ENCODE results near the gene CAPN15. TPM values are rescaled to one million over a fixed set of nuclear protein-coding genes. Genes with fewer than 3 reads are reported as not detected.
A peak's percentile ranks its signal among the peaks of the same experiment; 100 is the strongest.

CAPN15 gene
- total RNA-seq, 1 donor from 2014 or later = 81.8 TPM

GRCh38 chr16:575354-576196, 48.1 kb downstream of the CAPN15 start:
- no peak for DNase-seq (ENCODE audit: low read depth)

DNA sequence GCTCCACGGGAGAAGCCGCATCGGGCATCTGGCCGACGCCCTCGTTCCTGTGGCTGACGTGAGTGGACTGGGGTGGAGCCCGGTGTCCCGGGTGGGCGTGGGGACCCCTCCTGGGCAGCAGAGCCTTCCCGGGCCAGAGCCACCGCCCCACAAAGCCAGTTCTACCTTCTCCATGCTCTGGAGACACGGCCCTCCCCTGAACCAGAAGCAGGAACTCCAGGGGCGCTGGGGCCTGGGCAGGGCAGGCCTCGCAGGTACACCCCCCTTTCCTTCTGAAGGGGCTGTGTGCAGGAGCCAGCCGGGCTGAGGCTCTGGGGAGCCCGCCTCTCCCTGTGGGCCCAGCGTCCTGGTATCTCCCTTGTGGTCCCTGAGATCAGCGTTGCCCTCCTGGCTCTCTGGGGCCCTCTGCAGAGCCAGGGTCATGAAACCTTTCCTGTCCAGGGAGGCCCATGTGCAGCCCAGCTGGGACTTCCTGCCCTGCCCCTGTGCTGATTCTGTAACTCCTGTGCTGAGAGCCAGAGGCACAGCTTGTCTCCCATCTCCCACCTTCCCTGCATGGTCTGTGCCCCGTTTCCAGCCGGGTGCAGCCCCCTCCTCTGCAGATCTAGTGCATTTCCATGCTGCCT, 48.8 kb downstream of the CAPN15 start:
- no peak for DNase-seq (ENCODE audit: low read depth)

DNA sequence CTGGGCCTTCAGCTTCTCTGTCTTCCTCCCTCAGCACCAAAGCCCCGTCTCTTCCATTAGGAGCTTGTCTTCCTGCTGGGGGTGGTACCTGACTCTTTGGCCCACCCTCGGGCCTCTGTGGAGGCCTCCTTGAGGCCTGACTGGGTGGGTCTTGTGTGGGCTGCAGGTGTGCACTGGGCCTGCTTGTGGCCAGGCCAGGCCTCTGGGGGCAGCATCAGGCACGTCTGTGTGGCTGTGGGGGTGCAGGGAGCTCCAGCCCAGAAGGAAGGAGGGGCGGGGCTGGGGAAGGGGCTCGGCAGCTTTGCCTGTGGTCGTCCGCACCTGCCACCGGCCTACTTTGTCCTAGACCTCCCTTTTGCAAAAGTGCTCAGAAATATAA, 49.3 kb downstream of the CAPN15 start:
- no peak for DNase-seq (ENCODE audit: low read depth)

DNA sequence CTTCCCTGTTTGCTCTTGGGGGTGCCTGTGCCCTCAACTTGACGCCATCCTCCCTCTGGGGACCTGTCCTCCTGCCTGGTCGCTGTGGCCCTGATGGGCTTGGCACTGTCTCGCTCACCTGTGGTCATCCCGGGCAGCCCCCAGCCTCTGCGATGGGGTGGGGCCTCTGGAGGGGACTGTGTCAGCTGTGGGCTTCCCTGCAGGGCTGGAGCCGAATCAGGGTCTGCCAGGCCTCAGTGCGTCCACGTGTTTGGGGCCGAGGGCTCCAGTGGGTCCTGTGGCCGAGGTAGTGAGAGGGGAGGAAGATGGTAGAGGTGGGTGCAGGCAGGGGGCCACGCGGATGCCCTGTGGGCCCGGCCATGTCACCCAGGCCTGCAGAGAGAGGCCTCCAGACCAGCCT, 50.3 kb downstream of the CAPN15 start:
- no peak for DNase-seq (ENCODE audit: low read depth)

GRCh38 chr16:578232-578869, 50.8 kb downstream of the CAPN15 start:
- DNase-seq (ENCODE audit: low read depth) = no peak

GRCh38 chr16:578870-579405, 51.4 kb downstream of the CAPN15 start:
- no peak for DNase-seq (ENCODE audit: low read depth)

DNA sequence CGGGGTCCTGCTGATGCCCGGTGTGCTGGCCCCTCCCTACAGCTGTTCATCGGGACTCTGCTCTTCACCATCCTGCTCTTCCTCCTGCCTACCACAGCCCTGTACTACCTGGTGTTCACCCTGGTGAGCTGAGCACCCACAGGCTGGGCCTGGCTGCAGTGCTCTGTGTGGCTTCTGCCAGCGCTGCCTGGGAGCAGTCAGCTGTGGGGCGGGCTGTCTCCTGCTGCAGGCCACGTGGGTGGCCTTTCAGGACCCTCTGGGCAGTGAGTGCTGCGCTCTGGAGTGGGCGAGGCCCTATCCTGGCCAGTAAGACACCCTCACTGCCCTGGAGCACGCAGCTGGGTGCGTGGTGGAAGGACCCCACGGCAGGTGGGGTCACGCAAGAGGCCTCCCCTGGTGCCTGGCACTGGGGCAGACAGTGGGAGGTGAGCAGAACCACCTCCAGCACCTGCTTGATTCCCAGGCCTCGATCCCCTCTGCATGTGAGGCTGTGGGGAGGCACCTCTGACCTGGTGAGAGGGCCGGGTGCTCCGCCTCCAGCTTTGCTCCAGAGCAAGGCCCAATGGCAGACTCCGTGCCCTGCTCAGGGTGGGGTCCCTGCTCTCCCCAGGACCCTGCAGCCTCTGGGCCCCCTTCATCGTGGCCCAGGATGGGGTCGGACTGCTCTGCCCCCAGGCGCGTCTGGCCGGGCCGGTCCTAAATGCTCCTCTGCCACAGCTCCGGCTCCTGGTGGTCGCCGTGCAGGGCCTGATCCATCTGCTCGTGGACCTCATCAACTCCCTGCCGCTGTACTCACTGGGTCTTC, 52.8 kb downstream of the CAPN15 start:
- DNase-seq (ENCODE audit: low read depth) = no peak

GRCh38 chr16:580946-581498, 53.5 kb downstream of the CAPN15 start:
- no peak for DNase-seq (ENCODE audit: low read depth)

GRCh38 chr16:582218-582613, 54.7 kb downstream of the CAPN15 start:
- DNase-seq (ENCODE audit: low read depth) = no peak

- DNase-seq (ENCODE audit: low read depth) = no peak
Observed at GRCh38 chr16:582614-583331, 55.3 kb downstream of the CAPN15 start.

DNA sequence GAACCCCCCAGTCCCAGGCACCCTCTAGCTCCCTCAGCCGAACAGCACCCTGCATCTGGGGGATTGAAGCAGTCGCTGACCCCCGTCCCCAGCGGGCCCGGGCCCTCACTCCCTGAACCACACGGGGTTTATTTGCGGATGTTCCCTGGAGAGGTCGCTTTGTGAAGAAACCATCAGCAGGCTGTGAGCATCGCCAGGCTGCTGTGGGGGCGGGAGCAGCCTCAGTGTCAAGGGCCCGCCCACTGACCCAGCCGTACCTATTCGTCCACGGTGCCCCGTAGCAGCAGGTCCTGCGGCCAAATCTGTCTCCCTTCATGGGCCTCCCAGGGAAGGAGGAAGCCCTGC, 55.9 kb downstream of the CAPN15 start:
- DNase-seq (ENCODE audit: low read depth) = no peak

GRCh38 chr16:583815-584591, 56.5 kb downstream of the CAPN15 start:
- no peak for DNase-seq (ENCODE audit: low read depth)

GRCh38 chr16:585351-585750, 57.8 kb downstream of the CAPN15 start:
- peak; percentile 57 for DNase-seq (ENCODE audit: low read depth)

- DNase-seq (ENCODE audit: low read depth) = peak; percentile 97
Observed at GRCh38 chr16:586047-586644, 58.6 kb downstream of the CAPN15 start.

GRCh38 chr16:586645-587590, 59.4 kb downstream of the CAPN15 start:
- DNase-seq (ENCODE audit: low read depth) = peak; percentile 29

DNA sequence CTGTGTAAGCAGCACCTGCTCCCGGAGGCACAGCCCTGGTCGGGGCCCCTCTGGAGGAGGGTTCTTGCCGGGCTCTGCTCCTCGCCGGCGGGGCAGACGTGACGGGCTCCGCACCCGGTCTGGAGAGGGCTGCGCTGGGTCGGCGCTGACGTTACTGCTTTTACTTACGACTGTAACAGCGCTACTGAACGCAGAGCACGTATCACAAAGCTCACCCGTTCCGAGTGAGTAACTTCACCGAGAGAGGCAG, 61.1 kb downstream of the CAPN15 start:
- DNase-seq (ENCODE audit: low read depth) = peak; percentile 51

- peak; percentile 95 for DNase-seq (ENCODE audit: low read depth)
Observed at GRCh38 chr16:588889-589657, 61.6 kb downstream of the CAPN15 start.

Data from myocyte (in vitro differentiated cells).